ENCODE data around the gene BBS9.

Gene BBS9

DNA sequence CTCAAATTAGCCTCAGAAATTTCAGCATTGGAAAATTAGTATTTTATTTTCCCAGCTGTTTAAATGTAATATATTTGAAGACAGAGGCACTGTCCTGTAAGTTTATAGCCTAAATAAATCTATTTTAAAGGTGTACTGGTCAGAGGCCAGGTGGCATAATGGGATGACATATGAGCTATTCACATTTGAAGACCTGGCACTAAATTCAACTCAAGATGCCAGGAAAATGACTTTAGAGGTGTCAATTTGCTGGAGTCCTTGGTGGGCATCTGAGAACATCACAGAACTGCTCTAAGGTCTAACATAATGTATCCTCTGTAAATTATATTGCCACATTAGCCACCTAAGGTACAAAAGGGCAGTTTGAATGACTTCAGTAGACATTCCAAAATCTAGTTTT is 427.1 kb downstream of the BBS9 start:
- no peak overlapping the region for H3K4me3 ChIP-seq
- H3K4me2 ChIP-seq = no peak overlapping the region
- H3K27ac ChIP-seq = no peak overlapping the region
- H3K9me3 ChIP-seq (replicated peaks in 1 of 11) = no peaks in the 10 kb centered on the region
- no peaks in the 10 kb centered on the region for H3K36me3 ChIP-seq
- H4K20me1 ChIP-seq = no peaks in the 10 kb centered on the region
- no peaks in the 10 kb centered on the region for H3K27me3 ChIP-seq
- no peaks in the 10 kb centered on the region for H3K4me1 ChIP-seq
- no peak for TF ChIP-seq Cebpa-rat (IDR thresholded peaks at IDR 0.05)
- no peak overlapping the region for H3K9ac ChIP-seq

DNA sequence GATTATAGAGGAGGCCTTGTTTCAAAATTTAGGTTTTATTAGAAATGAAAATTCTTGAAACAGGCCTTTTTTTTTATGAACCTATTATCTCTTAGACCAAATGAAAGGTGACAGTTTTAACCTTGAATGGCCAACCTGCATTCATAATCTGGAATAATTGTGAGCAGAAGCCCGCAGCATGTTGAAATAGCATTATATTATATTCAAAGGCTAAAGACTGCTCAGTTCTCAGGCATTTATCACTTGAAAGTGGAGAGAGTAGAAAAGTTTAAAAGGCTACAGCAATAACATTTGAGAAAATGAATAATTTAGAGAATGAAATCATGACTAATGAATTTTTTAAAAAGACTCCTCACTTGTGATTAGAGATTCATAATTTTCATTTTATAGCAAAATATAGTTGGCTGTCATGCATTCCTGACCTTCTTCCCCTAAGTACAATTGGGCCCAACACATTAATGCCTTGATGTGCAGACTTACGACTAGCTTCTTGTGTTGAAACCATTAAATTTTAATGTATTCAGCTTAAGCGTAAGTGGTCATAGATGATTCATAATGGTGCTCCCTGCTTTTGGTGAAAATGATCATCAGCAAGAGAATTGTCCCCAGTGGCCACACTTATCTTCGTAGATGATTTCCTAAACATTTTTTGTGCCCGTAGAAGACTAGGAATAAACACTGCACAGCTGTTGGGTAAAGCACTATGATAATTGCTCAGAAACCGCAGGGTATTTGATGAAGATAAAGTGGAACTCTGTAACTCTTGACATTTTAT is 429.4 kb downstream of the BBS9 start:
- no peak overlapping the region for H3K4me2 ChIP-seq
- no peaks in the 10 kb centered on the region for H3K9me3 ChIP-seq (replicated peaks in 1 of 11)
- no peak overlapping the region for H3K4me3 ChIP-seq
- H3K27me3 ChIP-seq = no peaks in the 10 kb centered on the region
- no peak overlapping the region for H3K27ac ChIP-seq
- no peaks in the 10 kb centered on the region for H3K4me1 ChIP-seq
- H4K20me1 ChIP-seq = no peaks in the 10 kb centered on the region
- no peak overlapping the region for H3K9ac ChIP-seq
- no peak for TF ChIP-seq Cebpa-rat (IDR thresholded peaks at IDR 0.05)
- no peaks in the 10 kb centered on the region for H3K36me3 ChIP-seq

DNA sequence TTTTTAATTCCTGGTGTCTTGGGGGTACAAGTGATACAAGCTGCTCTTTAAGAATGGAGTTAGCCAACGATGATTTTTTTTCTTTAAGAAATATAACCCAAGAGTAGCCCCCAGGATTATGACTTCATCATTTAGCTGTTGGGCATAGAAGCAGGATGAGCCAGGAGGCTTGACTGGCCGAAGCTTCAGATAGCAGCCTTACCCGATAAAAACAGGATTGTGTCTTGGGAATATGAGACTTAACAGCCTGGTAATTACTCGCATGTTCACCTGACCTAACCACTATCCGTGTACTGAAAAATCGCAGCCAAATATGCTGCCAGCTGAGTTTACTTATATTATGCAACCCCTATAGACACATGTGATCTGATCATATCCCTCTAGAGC is 430.0 kb downstream of the BBS9 start:
- no peaks in the 10 kb centered on the region for H3K36me3 ChIP-seq
- no peaks in the 10 kb centered on the region for H3K27me3 ChIP-seq
- no peak overlapping the region for H3K4me3 ChIP-seq
- no peak overlapping the region for H3K4me2 ChIP-seq
- H3K9me3 ChIP-seq (replicated peaks in 1 of 11) = no peaks in the 10 kb centered on the region
- H4K20me1 ChIP-seq = no peaks in the 10 kb centered on the region
- no peaks in the 10 kb centered on the region for H3K4me1 ChIP-seq
- H3K27ac ChIP-seq = no peak overlapping the region
- TF ChIP-seq Cebpa-rat (IDR thresholded peaks at IDR 0.05) = no peak
- H3K9ac ChIP-seq = no peak overlapping the region

GRCh38 chr7:33562996-33563395 is 433.6 kb downstream of the BBS9 start:
- Histone ChIP-seq H3K36me3 (no peaks in the 10 kb centered on the region), H3K4me2 (no peak overlapping the region), H3K27me3 (no peaks in the 10 kb centered on the region), H3K4me3 (no peak overlapping the region), H3K27ac (no peak overlapping the region), H3K4me1 (peaks cover 0 to 3% (median 0%) of the 10 kb centered on the region in 10 experiments; a peak in 2 of 20 replicates), H3K9me3 (replicated peaks in 1 of 11) (no peaks in the 10 kb centered on the region), H3K9ac (no peak overlapping the region), H4K20me1 (no peaks in the 10 kb centered on the region)
- no peak for TF ChIP-seq Cebpa-rat (IDR thresholded peaks at IDR 0.05)

DNA sequence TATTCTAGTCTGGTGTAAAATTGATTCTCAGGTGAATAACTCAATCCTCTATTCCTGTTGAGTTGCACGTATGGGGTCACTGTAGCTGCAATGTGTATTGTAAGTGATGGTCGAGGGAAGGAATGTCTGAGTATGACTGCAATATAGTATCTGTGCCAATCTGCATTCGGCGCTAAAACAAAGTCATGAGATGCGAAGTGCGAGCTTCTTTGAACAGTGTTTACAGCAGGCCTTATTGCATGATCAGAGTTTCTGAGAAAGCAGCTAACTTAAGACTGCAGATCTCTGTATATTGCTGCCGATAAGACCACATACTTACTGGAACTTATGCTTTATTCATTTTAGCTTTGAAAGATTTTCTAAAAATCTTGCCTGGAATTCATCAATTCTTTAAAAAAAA is 434.3 kb downstream of the BBS9 start:
- Histone ChIP-seq H3K9me3 (replicated peaks in 1 of 11) (no peaks in the 10 kb centered on the region), H3K4me3 (no peak overlapping the region), H3K4me2 (no peak overlapping the region), H3K4me1 (peaks cover 0 to 4% (median 0%) of the 10 kb centered on the region in 10 experiments; a peak in 2 of 20 replicates), H3K27me3 (no peaks in the 10 kb centered on the region), H3K36me3 (no peaks in the 10 kb centered on the region), H3K9ac (no peak overlapping the region), H4K20me1 (no peaks in the 10 kb centered on the region), H3K27ac (no peak overlapping the region)
- no peak for TF ChIP-seq Cebpa-rat (IDR thresholded peaks at IDR 0.05)

DNA sequence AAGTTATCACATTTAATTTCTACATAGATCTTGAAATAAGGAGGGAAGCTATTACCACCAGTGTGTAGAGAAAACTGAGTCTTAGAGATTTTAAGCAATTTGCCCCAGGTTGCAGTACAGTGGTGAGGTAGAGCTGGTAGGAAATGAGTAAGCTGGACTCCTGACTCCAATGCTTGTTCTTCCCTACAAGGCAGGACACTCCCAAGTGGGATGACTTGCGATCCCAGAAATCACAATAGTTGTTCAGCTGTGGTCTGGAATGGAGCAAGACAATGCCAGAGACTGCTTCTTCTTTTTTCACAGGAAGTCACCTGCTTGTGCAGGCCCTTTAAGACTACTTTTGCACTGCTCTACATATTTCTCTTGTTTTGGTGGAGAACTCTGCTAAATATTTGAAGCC is 448.8 kb downstream of the BBS9 start:
- Histone ChIP-seq H3K36me3 (no peaks in the 10 kb centered on the region), H4K20me1 (no peaks in the 10 kb centered on the region), H3K4me2 (no peak overlapping the region), H3K4me1 (no peaks in the 10 kb centered on the region), H3K9me3 (replicated peaks in 1 of 11) (no peaks in the 10 kb centered on the region), H3K4me3 (no peak overlapping the region), H3K27me3 (no peaks in the 10 kb centered on the region), H3K27ac (no peak overlapping the region), H3K9ac (no peak overlapping the region)
- no peak for TF ChIP-seq Cebpa-rat (IDR thresholded peaks at IDR 0.05)

- Histone ChIP-seq H3K36me3 (no peaks in the 10 kb centered on the region), H4K20me1 (no peaks in the 10 kb centered on the region)
Measured at GRCh38 chr7:33578881-33579672, 449.7 kb downstream of the BBS9 start.

DNA sequence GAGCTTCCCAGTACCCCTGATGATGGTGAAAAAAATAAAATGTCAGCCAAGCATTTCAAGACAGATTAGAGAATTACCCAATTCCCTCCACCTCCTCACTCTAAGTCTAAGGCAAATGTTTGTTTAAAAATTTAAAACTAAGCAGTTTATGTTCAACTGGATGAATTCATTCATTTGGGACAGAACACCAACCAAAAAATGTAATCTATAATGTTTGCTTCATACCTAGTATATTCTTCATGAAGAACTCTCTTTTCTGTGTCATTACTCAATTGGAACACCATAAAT is 450.3 kb downstream of the BBS9 start:
- Histone ChIP-seq H3K9ac (no peak overlapping the region), H3K4me3 (no peak overlapping the region), H3K36me3 (no peaks in the 10 kb centered on the region), H3K9me3 (replicated peaks in 1 of 11) (no peaks in the 10 kb centered on the region), H3K4me1 (no peaks in the 10 kb centered on the region), H4K20me1 (no peaks in the 10 kb centered on the region), H3K27me3 (no peaks in the 10 kb centered on the region), H3K27ac (no peak overlapping the region), H3K4me2 (no peak overlapping the region)
- TF ChIP-seq Cebpa-rat (IDR thresholded peaks at IDR 0.05) = no peak

More at GRCh38 chr7:33578881-33579672, 449.7 kb downstream of the BBS9 start:
- Histone ChIP-seq H3K4me1 (no peaks in the 10 kb centered on the region), H3K4me2 (no peak overlapping the region), H3K27ac (no peak overlapping the region), H3K9me3 (replicated peaks in 1 of 11) (no peaks in the 10 kb centered on the region), H3K27me3 (no peaks in the 10 kb centered on the region), H3K4me3 (no peak overlapping the region), H3K9ac (no peak overlapping the region)
- no peak for TF ChIP-seq Cebpa-rat (IDR thresholded peaks at IDR 0.05)

GRCh38 chr7:33581236-33581635 is 451.9 kb downstream of the BBS9 start:
- no peak overlapping the region for H3K4me2 ChIP-seq
- TF ChIP-seq Cebpa-rat (IDR thresholded peaks at IDR 0.05) = no peak
- H4K20me1 ChIP-seq = no peaks in the 10 kb centered on the region
- H3K4me1 ChIP-seq = no peaks in the 10 kb centered on the region
- H3K4me3 ChIP-seq = no peak overlapping the region
- H3K36me3 ChIP-seq = no peaks in the 10 kb centered on the region
- no peaks in the 10 kb centered on the region for H3K9me3 ChIP-seq (replicated peaks in 1 of 11)
- H3K27ac ChIP-seq = no peak overlapping the region
- H3K9ac ChIP-seq = no peak overlapping the region
- H3K27me3 ChIP-seq = no peaks in the 10 kb centered on the region

DNA sequence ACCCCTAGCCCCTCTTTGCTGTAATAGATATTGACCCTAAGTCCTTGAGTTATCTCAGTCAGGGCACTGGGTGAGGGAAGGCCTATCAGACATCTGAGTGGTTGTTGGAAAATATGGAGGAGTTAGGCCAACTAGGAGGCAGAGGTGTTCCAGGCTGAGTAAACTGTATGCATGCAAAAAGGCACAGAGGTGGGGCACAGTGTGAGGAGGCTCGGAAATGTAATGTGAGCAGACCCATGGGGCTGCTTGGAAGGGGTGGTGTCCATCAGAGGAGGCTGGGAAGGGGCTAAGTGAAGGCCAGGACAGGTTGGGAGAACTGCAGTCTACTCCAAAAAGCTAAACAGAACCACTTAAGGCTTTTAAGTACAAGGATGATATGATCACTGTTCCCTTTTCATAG is 452.7 kb downstream of the BBS9 start:
- Histone ChIP-seq H3K36me3 (no peaks in the 10 kb centered on the region), H3K9ac (no peak overlapping the region), H3K4me1 (no peaks in the 10 kb centered on the region), H3K4me3 (no peak overlapping the region), H3K4me2 (no peak overlapping the region), H3K9me3 (replicated peaks in 1 of 11) (no peaks in the 10 kb centered on the region), H3K27me3 (no peaks in the 10 kb centered on the region), H3K27ac (no peak overlapping the region), H4K20me1 (no peaks in the 10 kb centered on the region)
- TF ChIP-seq Cebpa-rat (IDR thresholded peaks at IDR 0.05) = no peak

All from BLaER1 treated with 17β-estradiol and CSF1 and Interleukin-3, amounts not matched to agents 10 nM and 100 nM (cell line).